NT2/D1 (cell line): ENCODE data around the gene DCLK1.

Experiments
- SUZ12 ChIP-seq: IDR thresholded peaks from 2 replicates; pipeline ENCODE4 v1.6.1; 2011; ENCODE audit not compliant: insufficient read length, insufficient read depth; ENCODE audit errors: extremely low read depth
- ZNF274 ChIP-seq: IDR thresholded peaks from 2 replicates; pipeline ENCODE4 v1.6.1; 2011; ENCODE audit warnings: mild to moderate bottlenecking, low read depth, low read length

DNA sequence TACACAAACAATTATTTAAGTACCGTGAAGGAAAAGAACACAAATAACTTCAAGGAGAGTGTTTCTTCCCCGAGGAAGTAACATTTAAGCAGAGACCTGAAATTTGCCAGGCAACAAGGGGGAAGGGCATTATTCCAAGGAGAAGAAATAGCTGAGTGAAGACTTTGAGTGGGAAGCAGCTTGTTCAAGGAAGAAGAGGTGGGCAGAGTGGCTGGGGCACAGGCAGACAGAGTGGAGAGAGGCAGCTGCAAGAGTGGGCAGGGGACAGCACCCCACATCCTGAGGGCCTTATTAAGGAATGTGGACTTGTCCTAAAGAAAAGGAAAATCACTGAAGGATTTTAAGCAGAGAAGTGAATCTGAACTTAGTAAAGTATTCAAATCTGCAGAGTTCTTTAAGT, 4.7 kb upstream of the DCLK1 start:
- TF ChIP-seq SUZ12 (no peak), ZNF274 (no peak)
